Gastroesophageal sphincter (tissue), 4 donors: ENCODE results near the gene CTSW. TPM values are rescaled to one million over a fixed set of nuclear protein-coding genes. Genes with fewer than 3 reads are reported as not detected.

Experiments
- ATAC-seq: fragments of 150-250 bp; one replicate; pipeline ENCODE4 v1.9.1; 2016; ENCODE audit warnings: mild to moderate bottlenecking, moderate library complexity
- H3K27ac ChIP-seq, 4 donors: fragments of 200-600 bp; sonication (generic) in 3 of 4; 1 replicate in 3 of 4; 2 replicates in 1 of 4; pipeline ENCODE4 v1.5.1; 2016 to 2019
- H3K27me3 ChIP-seq: fragments of 200-600 bp; sonication (generic); one replicate; pipeline ENCODE4 v1.5.1; 2019
- H3K36me3 ChIP-seq, 2 donors: fragments of 200-600 bp; sonication (generic); one replicate each; pipeline ENCODE4 v1.5.1; 2019; ENCODE audit warnings: control low read depth in 1 of 2
- H3K4me1 ChIP-seq, 3 donors: fragments of 200-600 bp; sonication (generic); 1 replicate in 2 of 3; 2 replicates in 1 of 3; pipeline ENCODE4 v1.5.1; 2016 to 2019; ENCODE audit warnings: control low read depth in 2 of 3
- H3K4me3 ChIP-seq, 2 donors: fragments of 200-600 bp; sonication (generic); one replicate each; pipeline ENCODE4 v1.5.1; 2019; ENCODE audit warnings: mild to moderate bottlenecking in 1 of 2, moderate library complexity in 1 of 2
- H3K9me3 ChIP-seq, 3 donors: fragments of 200-600 bp; sonication (generic); one replicate each; pipeline ENCODE4 v1.5.1; 2017 to 2019; ENCODE audit warnings: control low read depth in 2 of 3
- EP300 ChIP-seq: sonication (generic); formaldehyde crosslinking; IDR thresholded peaks from one replicate; pipeline ENCODE4 v1.6.1; 2017; ENCODE audit warnings: antibody characterized with exemption, mild to moderate bottlenecking
- POLR2A ChIP-seq, 2 donors: fragments of 450-650 bp; IDR thresholded peaks; one replicate each; pipeline ENCODE4 v1.6.1; 2017; ENCODE audit warnings: antibody characterized with exemption in 2 of 2, mild to moderate bottlenecking in 2 of 2, moderate library complexity in 1 of 2
- POLR2AphosphoS5 ChIP-seq: sonication (generic); formaldehyde crosslinking; IDR thresholded peaks from one replicate; pipeline ENCODE4 v1.6.1; 2017; ENCODE audit warnings: antibody characterized with exemption
- WGBS, 2 donors: methylation state at CpG; one replicate each; pipeline ENCODE4 v1.1.5; 2018; ENCODE audit warnings: low coverage in 1 of 2; 5-methylcytosine and 5-hydroxymethylcytosine counted together
- total RNA-seq, 4 donors: library from RNA; depleted of rRNA; stranded (reverse); fragments of >200 nt; gene quantifications; one replicate each; pipeline ENCODE4 v1.1.0, GENCODE V29; 2016
- TF ChIP-seq, protein P1 (sequence below), 4 experiments: fragments of 200-600 bp in 2 of 4; fragments of 450-650 bp in 2 of 4; sonication (generic) in 1 of 4; IDR thresholded peaks; one replicate each; pipeline ENCODE4 v1.5.1; 2017 to 2019; ENCODE audit warnings: antibody characterized with exemption in 4 of 4, mild to moderate bottlenecking in 2 of 4, moderate library complexity in 2 of 4

The CTSW gene
- total RNA-seq, 4 donors from 2014 or later, result 0.52 to 3.6 (median 0.94) TPM; not detected in 1

DNA sequence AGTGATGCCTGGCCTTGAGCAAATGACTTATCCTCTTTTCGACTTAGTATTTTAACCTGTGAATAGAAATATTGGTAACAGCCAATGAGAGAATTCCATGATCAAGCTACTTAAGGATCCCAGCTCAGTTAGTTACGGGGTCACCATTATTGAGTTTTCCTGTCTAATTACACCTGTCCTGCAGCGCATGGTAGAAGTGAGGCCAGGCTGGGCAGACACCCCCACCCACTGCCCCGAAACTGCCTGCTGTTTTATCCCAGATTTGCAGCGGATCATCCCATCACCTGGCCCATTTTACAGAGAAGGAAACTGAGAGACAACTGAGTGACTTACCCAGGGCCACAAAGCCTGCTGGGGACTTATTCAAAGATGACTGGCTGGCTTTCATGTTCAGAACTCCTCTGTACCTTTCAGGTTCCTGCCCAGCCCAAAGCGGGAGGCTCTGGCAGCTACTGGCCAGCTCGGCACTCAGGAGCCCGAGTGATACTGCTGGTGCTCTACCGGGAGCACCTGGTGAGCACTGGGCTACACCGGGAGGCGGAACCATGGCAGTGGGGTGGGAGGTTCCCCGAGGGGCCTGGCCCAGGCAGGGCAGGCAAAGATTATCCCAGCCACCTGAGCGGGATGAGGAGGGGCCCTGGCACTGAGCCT lies 18.0 kb upstream of the CTSW start:
- Histone ChIP-seq H3K4me1 (peaks cover 0 to 61% (median 15%) of the 10 kb centered on the region in 3 donors), H3K36me3 (peaks cover 0 to 51% of the 10 kb centered on the region in 2 donors), H3K4me3 (peak overlapping the region; percentile 61 to 95), H3K9me3 (no peaks in the 10 kb centered on the region), H3K27ac (peak overlapping the region in 3 of 4 donors; percentile 90 to 99 (median 97)), H3K27me3 (no peaks in the 10 kb centered on the region)
- TF ChIP-seq POLR2A (IDR thresholded peaks at IDR 0.05), result no peak
- TF ChIP-seq EP300, result no peak
- no peak for TF ChIP-seq POLR2AphosphoS5
- TF ChIP-seq, protein P1, sequence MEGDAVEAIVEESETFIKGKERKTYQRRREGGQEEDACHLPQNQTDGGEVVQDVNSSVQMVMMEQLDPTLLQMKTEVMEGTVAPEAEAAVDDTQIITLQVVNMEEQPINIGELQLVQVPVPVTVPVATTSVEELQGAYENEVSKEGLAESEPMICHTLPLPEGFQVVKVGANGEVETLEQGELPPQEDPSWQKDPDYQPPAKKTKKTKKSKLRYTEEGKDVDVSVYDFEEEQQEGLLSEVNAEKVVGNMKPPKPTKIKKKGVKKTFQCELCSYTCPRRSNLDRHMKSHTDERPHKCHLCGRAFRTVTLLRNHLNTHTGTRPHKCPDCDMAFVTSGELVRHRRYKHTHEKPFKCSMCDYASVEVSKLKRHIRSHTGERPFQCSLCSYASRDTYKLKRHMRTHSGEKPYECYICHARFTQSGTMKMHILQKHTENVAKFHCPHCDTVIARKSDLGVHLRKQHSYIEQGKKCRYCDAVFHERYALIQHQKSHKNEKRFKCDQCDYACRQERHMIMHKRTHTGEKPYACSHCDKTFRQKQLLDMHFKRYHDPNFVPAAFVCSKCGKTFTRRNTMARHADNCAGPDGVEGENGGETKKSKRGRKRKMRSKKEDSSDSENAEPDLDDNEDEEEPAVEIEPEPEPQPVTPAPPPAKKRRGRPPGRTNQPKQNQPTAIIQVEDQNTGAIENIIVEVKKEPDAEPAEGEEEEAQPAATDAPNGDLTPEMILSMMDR (IDR thresholded peaks at IDR 0.05), result no peak
- 63 to 72% methylated on average over 2 to 4 of the region's 13 CpGs for WGBS, 2 donors
- ATAC-seq, result no peak

DNA sequence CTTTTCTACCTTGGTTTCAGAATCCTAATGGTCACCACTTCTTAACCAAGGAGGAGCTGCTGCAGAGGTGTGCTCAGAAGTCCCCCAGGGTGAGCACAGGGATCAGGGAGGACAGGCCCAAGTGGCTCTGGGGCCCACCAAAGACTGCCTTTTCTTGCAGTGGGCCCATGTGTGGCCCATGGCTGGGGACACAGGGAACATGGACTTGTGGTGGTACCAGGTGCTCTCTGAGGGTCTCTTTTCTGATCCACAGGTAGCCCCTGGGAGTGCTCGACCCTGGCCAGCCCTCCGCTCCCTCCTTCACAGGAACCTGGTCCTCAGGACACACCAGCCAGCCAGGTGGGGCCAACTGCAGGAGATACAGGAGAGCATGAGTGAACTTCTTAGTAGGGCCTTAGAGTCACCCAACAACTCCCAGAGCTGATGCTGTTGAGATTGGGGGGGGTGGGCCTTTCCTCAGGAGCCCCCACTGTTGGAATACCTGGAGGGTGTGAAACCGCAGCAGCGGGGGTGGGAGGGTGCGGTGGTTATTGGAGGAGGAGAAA lies 17.4 kb upstream of the CTSW start:
- Histone ChIP-seq H3K27me3 (no peaks in the 10 kb centered on the region), H3K36me3 (peaks cover 0 to 57% of the 10 kb centered on the region in 2 donors), H3K4me1 (peaks cover 0 to 62% (median 15%) of the 10 kb centered on the region in 3 donors), H3K27ac (peak overlapping the region in 3 of 4 donors; percentile 90 to 99 (median 97)), H3K9me3 (no peaks in the 10 kb centered on the region), H3K4me3 (peak overlapping the region in 1 of 2 donors; percentile 95)
- no CpG with 5 or more reads among the region's 5 CpGs for WGBS, 2 donors
- TF ChIP-seq POLR2AphosphoS5, result no peak
- TF ChIP-seq POLR2A (IDR thresholded peaks at IDR 0.05), result no peak
- no peak for TF ChIP-seq EP300
- no peak for ATAC-seq

DNA sequence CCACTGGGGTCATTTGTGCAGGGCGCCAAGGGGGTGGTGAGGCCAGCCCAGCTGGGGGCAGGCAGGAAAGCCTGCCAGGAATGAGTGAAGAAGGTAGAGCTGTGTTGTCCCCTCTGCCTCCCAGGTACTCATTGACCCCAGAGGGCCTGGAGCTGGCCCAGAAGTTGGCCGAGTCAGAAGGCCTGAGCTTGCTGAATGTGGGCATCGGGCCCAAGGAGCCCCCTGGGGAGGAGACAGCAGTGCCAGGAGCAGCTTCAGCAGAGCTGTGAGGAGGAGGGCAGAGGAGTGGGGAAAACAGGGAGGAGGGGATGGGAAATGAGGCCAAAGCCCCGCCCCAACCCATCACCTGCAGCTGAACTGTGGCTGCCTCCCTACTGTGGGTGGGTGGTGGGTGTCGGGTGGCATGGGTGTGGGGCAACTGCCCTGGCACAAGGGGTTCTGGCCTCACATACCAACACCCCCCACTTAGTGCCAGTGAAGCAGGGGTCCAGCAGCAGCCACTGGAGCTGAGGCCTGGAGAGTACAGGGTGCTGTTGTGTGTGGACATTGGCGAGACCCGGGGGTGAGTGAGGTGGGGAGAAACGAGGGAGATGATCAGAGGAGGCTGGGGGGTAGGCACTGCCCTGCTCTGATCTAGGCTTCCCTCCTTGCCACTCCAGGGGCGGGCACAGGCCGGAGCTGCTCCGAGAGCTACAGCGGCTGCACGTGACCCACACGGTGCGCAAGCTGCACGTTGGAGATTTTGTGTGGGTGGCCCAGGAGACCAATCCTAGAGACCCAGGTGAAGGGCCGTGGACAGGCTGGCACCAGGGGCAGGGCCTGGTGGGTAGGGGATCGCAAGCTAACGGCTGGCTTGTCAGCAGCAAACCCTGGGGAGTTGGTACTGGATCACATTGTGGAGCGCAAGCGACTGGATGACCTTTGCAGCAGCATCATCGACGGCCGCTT lies 16.4 kb upstream of the CTSW start:
- 62 to 84% methylated on average over 3 to 7 of the region's 24 CpGs for WGBS, 2 donors
- peaks cover 0 to 67% of the 10 kb centered on the region in 2 donors for H3K36me3 ChIP-seq
- H3K27ac ChIP-seq, result peak overlapping the region in 3 of 4 donors; percentile 49 to 97 (median 90)
- H3K4me1 ChIP-seq, result peaks cover 0 to 72% (median 15%) of the 10 kb centered on the region in 3 donors
- TF ChIP-seq, protein P1 (IDR thresholded peaks at IDR 0.05), result no peak
- TF ChIP-seq EP300, result no peak
- no peak for TF ChIP-seq POLR2A (IDR thresholded peaks at IDR 0.05)
- TF ChIP-seq POLR2AphosphoS5, result no peak
- no peaks in the 10 kb centered on the region for H3K9me3 ChIP-seq
- no peaks in the 10 kb centered on the region for H3K27me3 ChIP-seq
- H3K4me3 ChIP-seq, result no peak overlapping the region
- ATAC-seq, result no peak

DNA sequence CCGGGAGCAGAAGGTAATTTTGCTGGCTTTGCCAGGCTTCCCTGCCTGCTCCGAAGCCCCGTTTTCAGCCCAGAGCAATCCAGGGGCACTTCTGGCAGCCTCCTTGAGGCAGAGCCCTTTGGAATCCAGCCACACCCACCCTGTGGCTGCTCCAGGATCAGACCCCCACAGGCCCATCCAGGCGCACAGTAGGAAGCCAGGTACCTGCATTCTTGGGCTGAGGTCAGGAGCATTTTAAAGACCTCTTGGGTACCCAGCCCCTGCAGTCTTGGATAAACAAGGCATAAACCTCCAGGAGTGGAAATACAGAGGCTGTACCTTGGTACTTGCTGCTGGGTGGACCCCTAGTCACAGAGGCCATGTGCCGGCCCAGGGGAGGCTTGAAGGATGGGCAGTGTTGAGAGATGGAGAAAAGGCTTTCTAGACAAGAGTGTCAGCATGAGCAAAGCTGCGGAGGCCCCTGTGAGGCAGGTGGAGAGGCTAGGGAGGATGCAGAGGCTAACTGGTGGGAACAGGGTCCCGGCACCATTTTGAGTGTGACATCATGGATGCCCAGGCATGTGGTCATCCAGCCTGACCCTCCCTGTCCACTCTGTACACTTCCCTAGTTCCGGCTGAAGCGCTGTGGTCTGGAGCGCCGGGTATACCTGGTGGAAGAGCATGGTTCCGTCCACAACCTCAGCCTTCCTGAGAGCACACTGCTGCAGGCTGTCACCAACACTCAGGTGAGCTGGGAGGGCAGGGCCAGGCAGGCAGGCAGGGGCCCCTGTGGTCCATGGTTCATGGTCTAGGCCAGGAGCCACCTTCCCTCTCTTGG lies 15.5 kb upstream of the CTSW start:
- peak overlapping the region in 3 of 4 donors; percentile 31 to 97 (median 49) for H3K27ac ChIP-seq
- no peaks in the 10 kb centered on the region for H3K9me3 ChIP-seq
- TF ChIP-seq POLR2A (IDR thresholded peaks at IDR 0.05), result no peak
- TF ChIP-seq, protein P1 (IDR thresholded peaks at IDR 0.05), result no peak
- no peak for ATAC-seq
- H3K4me3 ChIP-seq, result no peak overlapping the region
- peaks cover 0 to 75% of the 10 kb centered on the region in 2 donors for H3K36me3 ChIP-seq
- H3K4me1 ChIP-seq, result peaks cover 0 to 67% (median 15%) of the 10 kb centered on the region in 3 donors
- no peaks in the 10 kb centered on the region for H3K27me3 ChIP-seq
- WGBS, 2 donors, result 50 to 65% methylated on average over 2 to 5 of the region's 12 CpGs
